Ovary (tissue), 9 donors: Measurements from ENCODE around the gene TCF12. TPM values are rescaled to one million over a fixed set of nuclear protein-coding genes. Genes with fewer than 3 reads are reported as not detected.

Experiments
- DNase-seq, 5 donors: peaks; one replicate each; pipeline ENCODE4 v3.0.0-alpha.2; 2019 to 2020
- H3K27ac ChIP-seq, 2 donors: fragments of 200-600 bp; one replicate each; pipeline versions ENCODE4 v1.5.1 to v1.8.0; 2019 to 2022
- H3K27me3 ChIP-seq: fragments of 200-600 bp; one replicate; pipeline ENCODE4 v1.8.0; 2022
- H3K36me3 ChIP-seq: fragments of 200-600 bp; sonication (generic); one replicate; pipeline ENCODE4 v1.5.1; 2019
- H3K4me1 ChIP-seq: one replicate; pipeline ENCODE4 v1.8.1; 2013; ENCODE audit warnings: mild to moderate bottlenecking, moderate library complexity; ENCODE audit not compliant: insufficient read depth
- H3K4me3 ChIP-seq: fragments of 200-600 bp; sonication (generic); one replicate; pipeline ENCODE4 v1.5.1; 2017
- H3K9me3 ChIP-seq, 2 donors: fragments of 200-600 bp in 1 of 2; sonication (generic) in 1 of 2; one replicate each; pipeline versions ENCODE4 v1.5.1 to v1.8.1; 2013 to 2019; ENCODE audit warnings: mild to moderate bottlenecking in 1 of 2, moderate library complexity in 1 of 2
- CTCF ChIP-seq, 3 donors: fragments of 450-650 bp in 2 of 3; fragments of 200-600 bp in 1 of 3; IDR thresholded peaks; one replicate each; pipeline versions ENCODE4 v1.5.1 to v1.8.0; 2016 to 2022; ENCODE audit warnings: antibody characterized with exemption in 3 of 3, mild to moderate bottlenecking in 1 of 3
- EP300 ChIP-seq: sonication (generic); formaldehyde crosslinking; IDR thresholded peaks from one replicate; pipeline ENCODE4 v1.6.1; 2017; ENCODE audit warnings: antibody characterized with exemption
- POLR2A ChIP-seq: fragments of 450-650 bp; IDR thresholded peaks from one replicate; pipeline ENCODE4 v1.6.1; 2017; ENCODE audit warnings: antibody characterized with exemption, mild to moderate bottlenecking, moderate library complexity
- WGBS, 3 donors: extraction: QIAGEN DNeasy Blood & Tissue Kit in 1 of 3; methylation state at CpG; one replicate each; pipeline versions ENCODE4 v1.1.5 to v1.1.7; 2013 to 2017; 5-methylcytosine and 5-hydroxymethylcytosine counted together
- intact Hi-C, 4 donors: fragments of 100-400 bp; cut with DNase I; formaldehyde crosslinking; loops; one replicate each; pipeline versions ENCODE4 v1.11.0 to v1.15.1; 2022 to 2023
- polyA plus RNA-seq, 2 donors: library from polyadenylated mRNA; stranded (reverse); fragments of 200-250 nt in 1 of 2; fragments of 350-450 nt in 1 of 2; fragmentation: Illumina TruSeq in 1 of 2; extraction: RNeasy Lipid Tissue Mini Kit (QIAGEN cat#74804) in 1 of 2; gene quantifications; one replicate each; pipeline ENCODE4 v1.2.3, GENCODE V29; 2013 to 2014
- total RNA-seq, 7 donors: library from RNA; depleted of rRNA in 2 of 7; stranded (reverse); fragments of >200 nt in 2 of 7; fragmentation: NEBNext Ultra II Directional in 3 of 7; extraction: Animal tissue kit (Norgen Biotek cat#: 25700) in 3 of 7; gene quantifications; one replicate each; pipeline versions ENCODE4 v1.1.0 to v1.2.4, GENCODE V29; 2016 to 2023
- donor health status: DM: no; HTN: no; CAD: no; lungs with moderate emphysema.
- donor health status: DM: no; HTN: no; CAD: no.
- donor health status: Bipolar disorder and iron deficiency.
- donor health status: DM: yes; HTN: yes; CAD: no.
- donor health status: DM: no; HTN: no; CAD: no.
- donor health status: DM: yes; HTN: yes; CAD: no.

The TCF12 gene
- total and polyA plus RNA-seq, 9 donors = 28.6 to 150 (median 116) TPM

GRCh38 chr15:56956538-56956937 is 38.1 kb downstream of the TCF12 start:
- Histone ChIP-seq H3K27me3 (no peaks in the 10 kb centered on the region), H3K9me3 (no peaks in the 10 kb centered on the region), H3K4me3 (no peak overlapping the region), H3K36me3 (no peaks in the 10 kb centered on the region), H3K4me1 (peaks cover 2% of the 10 kb centered on the region), H3K27ac (no peak overlapping the region)
- intact Hi-C loops = no loop called here
- DNase-seq = no peak
- TF ChIP-seq CTCF (IDR thresholded peaks at IDR 0.05) (no peak), EP300 (no peak), POLR2A (no peak)

DNA sequence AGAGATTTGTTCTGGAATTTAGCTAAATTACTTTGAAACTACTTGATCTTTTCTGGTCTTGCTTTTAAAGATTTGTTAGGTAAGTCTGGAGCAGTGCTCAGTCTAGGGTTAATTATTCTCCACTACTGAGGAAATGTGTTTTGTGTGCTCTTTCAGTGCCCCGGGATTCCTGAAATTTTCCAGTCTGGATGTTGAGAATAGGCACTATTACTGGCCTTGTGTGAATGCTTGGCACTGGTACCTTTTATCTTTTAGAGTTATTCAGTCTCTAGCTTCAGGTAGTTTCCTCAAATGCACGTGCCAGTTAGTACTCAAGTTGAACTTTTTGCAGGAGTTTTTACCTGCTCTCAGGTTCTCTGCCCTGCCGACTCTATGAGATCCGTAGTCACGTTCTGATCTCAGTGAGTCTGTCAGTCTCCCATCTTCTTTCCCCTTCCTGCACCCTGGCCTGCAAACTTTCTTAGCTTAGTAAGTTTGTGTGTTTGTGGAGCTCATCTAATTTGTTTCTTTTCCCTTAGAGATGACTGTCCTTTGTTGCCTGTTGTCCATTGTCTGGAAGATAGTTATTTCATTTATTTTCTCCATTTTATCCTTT is 39.5 kb downstream of the TCF12 start:
- Histone ChIP-seq H3K4me3 (no peak overlapping the region), H3K4me1 (peaks cover 2% of the 10 kb centered on the region), H3K27ac (no peak overlapping the region), H3K27me3 (no peaks in the 10 kb centered on the region), H3K9me3 (no peaks in the 10 kb centered on the region), H3K36me3 (no peaks in the 10 kb centered on the region)
- no peak for TF ChIP-seq EP300
- no peak for TF ChIP-seq POLR2A
- no peak for TF ChIP-seq CTCF (IDR thresholded peaks at IDR 0.05)
- 66 to 77% (median 76%) methylated on average over 5 of the region's 5 CpGs for WGBS, 3 donors
- intact Hi-C loops = no loop called here
- no peak for DNase-seq

- no peak overlapping the region for H3K4me3 ChIP-seq
- H3K27me3 ChIP-seq = no peaks in the 10 kb centered on the region
These were observed 40.8 kb downstream of the TCF12 start for GRCh38 chr15:56959318-56959648.

DNA sequence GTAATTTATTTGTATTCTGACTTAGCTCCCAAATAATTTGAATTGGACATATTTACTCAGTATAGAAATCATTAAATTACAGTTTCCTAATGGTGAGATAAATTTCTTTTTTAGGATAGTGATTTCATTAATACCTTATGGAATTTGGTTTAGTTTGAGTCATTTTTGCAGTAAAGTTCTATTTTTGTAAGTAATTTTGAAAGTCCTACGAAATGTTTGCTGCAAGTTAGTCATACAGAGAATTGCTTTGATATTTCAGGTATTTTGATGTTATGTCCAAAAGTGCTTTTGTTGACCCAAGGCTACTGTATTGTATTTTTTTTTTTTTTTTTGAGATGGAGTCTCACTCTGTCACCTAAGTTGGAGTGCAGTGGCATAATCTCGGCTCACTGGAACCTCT is 41.7 kb downstream of the TCF12 start:
- WGBS, 3 donors = 94% methylated on average over 2 of the region's 2 CpGs
- no peaks in the 10 kb centered on the region for H3K27me3 ChIP-seq
- no peaks in the 10 kb centered on the region for H3K9me3 ChIP-seq
- no peak overlapping the region for H3K27ac ChIP-seq
- DNase-seq = no peak
- H3K4me1 ChIP-seq = peaks cover 3% of the 10 kb centered on the region
- no peak for TF ChIP-seq EP300
- no peak for TF ChIP-seq POLR2A
- TF ChIP-seq CTCF (IDR thresholded peaks at IDR 0.05) = no peak
- intact Hi-C loops = no loop called here
- H3K36me3 ChIP-seq = no peaks in the 10 kb centered on the region
- no peak overlapping the region for H3K4me3 ChIP-seq

More at GRCh38 chr15:56959318-56959648, 40.8 kb downstream of the TCF12 start:
- Histone ChIP-seq H3K27ac (no peak overlapping the region), H3K4me1 (peaks cover 3% of the 10 kb centered on the region), H3K36me3 (no peaks in the 10 kb centered on the region), H3K9me3 (no peaks in the 10 kb centered on the region)
- no peak for TF ChIP-seq EP300
- TF ChIP-seq POLR2A = no peak
- TF ChIP-seq CTCF (IDR thresholded peaks at IDR 0.05) = no peak
- no peak for DNase-seq
- intact Hi-C loops = no loop called here

DNA sequence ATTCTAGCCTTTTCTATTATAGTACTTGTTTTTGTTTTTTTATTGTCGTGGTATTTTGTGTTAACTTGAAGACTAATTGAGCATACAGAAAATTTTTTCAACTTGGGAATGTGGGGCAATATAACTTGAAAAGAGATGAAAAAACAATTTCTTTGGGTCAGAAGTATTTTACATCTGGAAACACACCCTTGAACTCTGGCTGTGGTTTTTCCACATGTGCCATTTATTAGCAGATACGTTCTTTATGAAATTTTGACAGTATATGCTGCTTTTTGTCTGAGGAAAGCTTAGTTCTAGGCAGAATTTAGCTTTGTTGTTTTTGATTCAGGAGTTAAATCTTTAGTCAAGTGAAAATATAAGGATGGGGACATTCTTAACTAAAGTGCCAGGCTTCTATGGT is 44.7 kb downstream of the TCF12 start:
- 29 to 41% (median 35%) methylated on average over 2 of the region's 2 CpGs for WGBS, 3 donors
- no peak overlapping the region for H3K4me3 ChIP-seq
- no peaks in the 10 kb centered on the region for H3K9me3 ChIP-seq
- intact Hi-C loops = no loop called here
- TF ChIP-seq CTCF (IDR thresholded peaks at IDR 0.05) (no peak), POLR2A (no peak), EP300 (no peak)
- H3K27ac ChIP-seq = no peak overlapping the region
- no peaks in the 10 kb centered on the region for H3K27me3 ChIP-seq
- no peaks in the 10 kb centered on the region for H3K36me3 ChIP-seq
- DNase-seq = no peak
- peaks cover 3% of the 10 kb centered on the region for H3K4me1 ChIP-seq
